HG02588 (cell line): ENCODE results near the gene ITGA1.
A peak's percentile ranks its signal among the peaks of the same experiment; 100 is the strongest.
"Not testable (repeated sequence)": the region's sequence is repeated elsewhere in the genome, so short reads cannot be mapped to it uniquely, and the experiment has no call there.

ENCODE experiments used
- ATAC-seq: cut with Tn5 transposase; IDR thresholded peaks from one replicate; pipeline ENCODE4 v1.9.1; 2021; ENCODE audit warnings: mild to moderate bottlenecking, moderate library complexity; ENCODE audit not compliant: unreplicated experiment

The ITGA1 gene

GRCh38 chr5:52787600-52788504 lies at the start of gene ITGA1, which contains the start of gene PELO:
Gene ITGA1, plus strand, starts transcription at chr5:52787916. Its CDS starts 438 bp downstream, at chr5:52788354.
Gene PELO, plus strand, starts transcription at chr5:52787916. Its CDS starts 12,479 bp downstream, at chr5:52800395.
- ATAC-seq, result peak; percentile 81

GRCh38 chr5:52738095-52738506 lies 49.6 kb upstream of the ITGA1 start:
- no peak for ATAC-seq

GRCh38 chr5:52740007-52740406 lies 47.7 kb upstream of the ITGA1 start:
- ATAC-seq, result no peak

- ATAC-seq, result no peak
These were observed 44.7 kb upstream of the ITGA1 start for GRCh38 chr5:52743012-52743411.

GRCh38 chr5:52743529-52743928 lies 44.2 kb upstream of the ITGA1 start:
- ATAC-seq, result no peak

- ATAC-seq, result peak; percentile 43
These were observed 43.7 kb upstream of the ITGA1 start for GRCh38 chr5:52743970-52744369.

- ATAC-seq, result not testable (repeated sequence)
These were observed 42.8 kb upstream of the ITGA1 start for GRCh38 chr5:52744867-52745458.

- no peak for ATAC-seq
These were observed 41.2 kb upstream of the ITGA1 start for GRCh38 chr5:52746539-52746938.

- ATAC-seq, result no peak
These were observed 39.1 kb upstream of the ITGA1 start for GRCh38 chr5:52748590-52748989.

- ATAC-seq, result no peak
These were observed 38.0 kb upstream of the ITGA1 start for GRCh38 chr5:52749666-52750065.

- ATAC-seq, result no peak
These were observed 36.6 kb upstream of the ITGA1 start for GRCh38 chr5:52751137-52751536.

- ATAC-seq, result no peak
These were observed 33.7 kb upstream of the ITGA1 start for GRCh38 chr5:52754051-52754450.

- no peak for ATAC-seq
These were observed 30.2 kb upstream of the ITGA1 start for GRCh38 chr5:52757527-52757926.

- ATAC-seq, result no peak
These were observed 29.7 kb upstream of the ITGA1 start for GRCh38 chr5:52758014-52758413.

- no peak for ATAC-seq
These were observed 28.4 kb upstream of the ITGA1 start for GRCh38 chr5:52759331-52759730.

- peak; percentile 62 for ATAC-seq
These were observed 26.9 kb upstream of the ITGA1 start for GRCh38 chr5:52760695-52761366.

GRCh38 chr5:52767217-52767743 lies 20.4 kb upstream of the ITGA1 start:
- ATAC-seq, result no peak

GRCh38 chr5:52767766-52768480 lies 19.8 kb upstream of the ITGA1 start:
- ATAC-seq, result peak; percentile 42

- no peak for ATAC-seq
These were observed 18.7 kb upstream of the ITGA1 start for GRCh38 chr5:52769061-52769460.

- ATAC-seq, result no peak
These were observed 17.3 kb upstream of the ITGA1 start for GRCh38 chr5:52770287-52770939.
